HCT116 (cell line): ENCODE results near the gene ZWILCH. TPM values are rescaled to one million over a fixed set of nuclear protein-coding genes. Genes with fewer than 3 reads are reported as not detected.

ENCODE experiments used
- ATAC-seq: fragments of 200-7000 bp; cut with Tn5 transposase; 2 replicates; pipeline ENCODE4 v1.9.1; 2020; ENCODE audit warnings: mild to moderate bottlenecking, moderate library complexity
- BruUV-seq: library from RNA; stranded (reverse); fragments of 400-500 nt; replicated peaks from 2 replicates; lab custom pipeline; 2021; lab: Mats Ljungman, UMichigan
- CTCF ChIA-PET: fragments of 300-600 bp; sonication (Branson Sonifier 250); formaldehyde crosslinking; loops from one replicate; lab custom pipeline; 2021; ENCODE audit warnings: antibody characterized with exemption; lab: Charles Lee
- POLR2A ChIA-PET: fragments of 300-600, 350-600 bp; sonication (Branson Sonifier 250); formaldehyde crosslinking; loops from one replicate; lab custom pipeline; 2021; ENCODE audit warnings: antibody characterized with exemption; lab: Charles Lee
- RAD21 ChIA-PET, 2 experiments: fragments of 300-600 bp; sonication (Branson Sonifier 250); formaldehyde crosslinking; loops; one replicate each; lab custom pipeline; 2023; ENCODE audit warnings: low total read pairs in 2 of 2; ENCODE audit not compliant: uncharacterized antibody in 2 of 2, unreplicated experiment in 2 of 2, low non-redundant PET in 1 of 2; lab: Charles Lee
- DNase-seq: peaks from one replicate; pipeline ENCODE4 v3.0.0-alpha.2; 2010; ENCODE audit warnings: low read depth, low spot score
- H2AFZ ChIP-seq: fragments of 200-600 bp; shearing (Covaris generic), sonication (generic); 2 replicates; pipeline ENCODE4 v1.6.1; 2017; ENCODE audit warnings: low read depth, mixed run types, mixed read lengths, antibody characterized with exemption, low read length; ENCODE audit not compliant: poor library complexity, severe bottlenecking
- H3K27ac ChIP-seq: 2 replicates; pipeline ENCODE4 v1.5.1; 2012; ENCODE audit warnings: low read depth, low read length
- H3K27me3 ChIP-seq: fragments of 200-600 bp; sonication (generic); 2 replicates; pipeline ENCODE4 v1.6.1; 2016; ENCODE audit warnings: mixed run types, low read length, mixed read lengths; ENCODE audit not compliant: insufficient read depth
- H3K36me3 ChIP-seq, 2 experiments: fragments of 200-500 bp in 1 of 2; fragments of 200-600 bp in 1 of 2; sonication (Bioruptor generic) in 1 of 2; sonication (generic) in 1 of 2; 2 replicates each; pipeline versions ENCODE4 v1.5.1 to v1.6.1; 2014 to 2016; ENCODE audit warnings: low read length in 2 of 2, inconsistent platforms in 1 of 2, mixed read lengths in 1 of 2, mixed run types in 1 of 2; ENCODE audit not compliant: insufficient read depth in 2 of 2, control insufficient read depth in 1 of 2
- H3K4me1 ChIP-seq, 2 experiments: fragments of 200-600 bp in 1 of 2; sonication (generic) in 1 of 2; 2 replicates each; pipeline versions ENCODE4 v1.5.1 to v1.6.1; 2012 to 2017; ENCODE audit warnings: low read length in 2 of 2, inconsistent platforms in 1 of 2, mild to moderate bottlenecking in 1 of 2, mixed read lengths in 1 of 2, mixed run types in 1 of 2, moderate library complexity in 1 of 2; ENCODE audit not compliant: insufficient read depth in 2 of 2, control insufficient read depth in 1 of 2
- H3K4me2 ChIP-seq: fragments of 200-600 bp; sonication (generic); 2 replicates; pipeline ENCODE4 v1.6.1; 2017; ENCODE audit warnings: mixed run types, low read length, mixed read lengths
- H3K4me3 ChIP-seq, 2 experiments: fragments of 200-600 bp in 1 of 2; sonication (generic) in 1 of 2; replicated peaks in 1 of 2; 2 replicates each; pipeline ENCODE4 v1.5.1; 2011 to 2016; ENCODE audit warnings: low read length in 2 of 2, control low read depth in 1 of 2, low read depth in 1 of 2, mild to moderate bottlenecking in 1 of 2, mixed read lengths in 1 of 2, mixed run types in 1 of 2
- H3K79me2 ChIP-seq: fragments of 200-600 bp; sonication (generic); 2 replicates; pipeline ENCODE4 v1.6.1; 2017; ENCODE audit warnings: mild to moderate bottlenecking, mixed run types, low read length, moderate library complexity, mixed read lengths; ENCODE audit not compliant: insufficient read depth
- H3K9ac ChIP-seq: fragments of 200-600 bp; sonication (generic); 2 replicates; pipeline ENCODE4 v1.6.1; 2016; ENCODE audit warnings: low read length, mixed read lengths
- H3K9me2 ChIP-seq: fragments of 200-600 bp; sonication (generic), shearing (Covaris generic); 2 replicates; pipeline ENCODE4 v1.6.1; 2017; ENCODE audit warnings: mixed run types, mild to moderate bottlenecking, moderate library complexity; ENCODE audit not compliant: insufficient read depth
- H3K9me3 ChIP-seq, 2 experiments: fragments of 200-500 bp in 1 of 2; fragments of 200-600 bp in 1 of 2; sonication (Bioruptor generic) in 1 of 2; sonication (generic) in 1 of 2; 2 replicates each; pipeline ENCODE4 v1.6.1; 2014 to 2017; ENCODE audit warnings: low read length in 2 of 2, mixed read lengths in 2 of 2, inconsistent platforms in 1 of 2, low read depth in 1 of 2, mild to moderate bottlenecking in 1 of 2, mixed run types in 1 of 2, moderate library complexity in 1 of 2; ENCODE audit not compliant: control insufficient read depth in 1 of 2, insufficient read depth in 1 of 2
- H4K20me1 ChIP-seq: fragments of 200-600 bp; sonication (generic), shearing (Covaris generic); 2 replicates; pipeline ENCODE4 v1.6.1; 2017; ENCODE audit warnings: mixed run types, mild to moderate bottlenecking, moderate library complexity; ENCODE audit not compliant: insufficient read depth
- EGR1 ChIP-seq: IDR thresholded peaks from 2 replicates; pipeline ENCODE4 v1.6.1; 2012; ENCODE audit warnings: low read depth
- JUND ChIP-seq: IDR thresholded peaks from 2 replicates; pipeline ENCODE4 v1.6.1; 2012
- ZNF274 ChIP-seq: fragments of 200-500 bp; sonication (Bioruptor generic); IDR thresholded peaks from 2 replicates; pipeline ENCODE4 v1.6.1; 2014; ENCODE audit warnings: mild to moderate bottlenecking, low read depth, low read length, inconsistent platforms
- intact Hi-C: fragments of 100-400 bp; cut with micrococcal nuclease; formaldehyde crosslinking; loops from 2 replicates; pipeline ENCODE4 v1.10.0; 2022
- total RNA-seq: library from RNA; stranded (reverse); gene quantifications from one replicate; pipeline ENCODE4 v1.2.1, GENCODE V29; 2021; ENCODE audit not compliant: unreplicated experiment
- TF ChIP-seq, protein P1 (sequence below): IDR thresholded peaks from 2 replicates; pipeline ENCODE4 v1.6.1; 2012; ENCODE audit warnings: low read depth

ZWILCH gene
- total RNA-seq, 1 experiment from 2014 or later = 25.8 TPM

DNA sequence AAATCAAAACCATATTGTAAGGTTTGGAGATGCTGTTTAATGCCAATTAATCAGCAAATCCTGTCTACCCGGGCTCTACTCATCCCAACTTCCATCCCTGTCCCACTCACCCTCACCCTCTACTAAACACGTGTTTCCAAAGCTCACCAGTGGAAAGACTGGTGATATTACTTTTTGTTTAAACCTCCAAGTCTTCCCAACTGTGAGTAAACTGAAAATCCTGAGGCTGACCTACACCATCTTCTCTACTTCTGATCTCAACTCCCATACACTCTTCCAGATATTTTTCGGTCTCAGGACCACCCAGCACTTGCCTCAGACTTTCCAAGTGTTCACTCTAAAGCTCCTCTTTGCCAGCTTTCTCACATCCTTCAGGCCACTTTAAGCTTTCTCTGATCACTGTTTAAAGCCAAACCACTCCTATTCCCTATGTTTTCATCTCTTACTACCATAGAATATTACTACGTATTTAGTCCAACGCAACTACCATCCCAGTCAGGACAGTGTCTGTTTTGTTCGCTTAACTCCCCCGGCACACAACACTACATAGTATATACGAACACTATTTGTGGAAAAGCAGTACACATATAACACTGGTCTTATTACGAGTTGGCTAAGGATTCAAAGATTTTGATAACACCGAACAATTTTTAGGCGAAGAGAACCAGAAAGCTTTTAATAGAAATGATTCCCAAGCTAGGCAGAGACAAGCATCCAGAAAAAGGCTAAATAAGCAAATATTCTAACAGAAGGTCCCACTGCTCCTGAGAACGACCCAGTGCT lies 1.2 kb upstream of the ZWILCH start:
- POLR2A ChIA-PET = interaction anchor here (1.0 kb wide), 1 partner anchor 62 kb away, joined by 3 read pairs; the partner anchor contains the start of gene LCTL
- peak overlapping the region; percentile 90 to 98 for H3K4me3 ChIP-seq
- no peak for TF ChIP-seq ZNF274
- peak; percentile 10; the same call in 1 of the 2 replicates for TF ChIP-seq JUND
- TF ChIP-seq, protein P1, sequence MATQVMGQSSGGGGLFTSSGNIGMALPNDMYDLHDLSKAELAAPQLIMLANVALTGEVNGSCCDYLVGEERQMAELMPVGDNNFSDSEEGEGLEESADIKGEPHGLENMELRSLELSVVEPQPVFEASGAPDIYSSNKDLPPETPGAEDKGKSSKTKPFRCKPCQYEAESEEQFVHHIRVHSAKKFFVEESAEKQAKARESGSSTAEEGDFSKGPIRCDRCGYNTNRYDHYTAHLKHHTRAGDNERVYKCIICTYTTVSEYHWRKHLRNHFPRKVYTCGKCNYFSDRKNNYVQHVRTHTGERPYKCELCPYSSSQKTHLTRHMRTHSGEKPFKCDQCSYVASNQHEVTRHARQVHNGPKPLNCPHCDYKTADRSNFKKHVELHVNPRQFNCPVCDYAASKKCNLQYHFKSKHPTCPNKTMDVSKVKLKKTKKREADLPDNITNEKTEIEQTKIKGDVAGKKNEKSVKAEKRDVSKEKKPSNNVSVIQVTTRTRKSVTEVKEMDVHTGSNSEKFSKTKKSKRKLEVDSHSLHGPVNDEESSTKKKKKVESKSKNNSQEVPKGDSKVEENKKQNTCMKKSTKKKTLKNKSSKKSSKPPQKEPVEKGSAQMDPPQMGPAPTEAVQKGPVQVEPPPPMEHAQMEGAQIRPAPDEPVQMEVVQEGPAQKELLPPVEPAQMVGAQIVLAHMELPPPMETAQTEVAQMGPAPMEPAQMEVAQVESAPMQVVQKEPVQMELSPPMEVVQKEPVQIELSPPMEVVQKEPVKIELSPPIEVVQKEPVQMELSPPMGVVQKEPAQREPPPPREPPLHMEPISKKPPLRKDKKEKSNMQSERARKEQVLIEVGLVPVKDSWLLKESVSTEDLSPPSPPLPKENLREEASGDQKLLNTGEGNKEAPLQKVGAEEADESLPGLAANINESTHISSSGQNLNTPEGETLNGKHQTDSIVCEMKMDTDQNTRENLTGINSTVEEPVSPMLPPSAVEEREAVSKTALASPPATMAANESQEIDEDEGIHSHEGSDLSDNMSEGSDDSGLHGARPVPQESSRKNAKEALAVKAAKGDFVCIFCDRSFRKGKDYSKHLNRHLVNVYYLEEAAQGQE = no peak
- TF ChIP-seq EGR1 = no peak
- TF ChIP-seq, all 23 proteins: peak for 1
- ChIA-PET CTCF (no interaction called here), RAD21 (no interaction called here)
- Histone ChIP-seq H3K27ac (peak overlapping the region; percentile 86), H3K9me2 (no peaks in the 10 kb centered on the region), H3K4me1 (peaks cover 4 to 27% of the 10 kb centered on the region in 2 experiments; a peak in 3 of 4 replicates), H3K79me2 (peaks cover 91% of the 10 kb centered on the region), H3K9me3 (no peaks in the 10 kb centered on the region), H3K27me3 (no peaks in the 10 kb centered on the region), H2AFZ (no peak overlapping the region), H3K4me2 (peak overlapping the region; percentile 86), H4K20me1 (peaks cover 35% of the 10 kb centered on the region; the same call in 1 of the 2 replicates), H3K36me3 (peaks cover 46 to 52% of the 10 kb centered on the region in 2 experiments), H3K9ac (peak overlapping the region; percentile 99)
- intact Hi-C loops = no loop called here
- BruUV-seq = TSS peak; percentile 56
- ATAC-seq (no peak), DNase-seq (no peak)
